HG03066 (cell line): ENCODE data around the gene ZNF208.
"Not testable (repeated sequence)": the region's sequence is repeated elsewhere in the genome, so short reads cannot be mapped to it uniquely, and the experiment has no call there.

Experiments
- ATAC-seq: cut with Tn5 transposase; IDR thresholded peaks from one replicate; pipeline ENCODE4 v1.9.1; 2021; ENCODE audit warnings: low read depth; ENCODE audit not compliant: unreplicated experiment

The ZNF208 gene

GRCh38 chr19:22010437-22011143, at the start of gene ZNF208:
Gene ZNF208 (minus strand): TSS chr19:22010943. CDS start chr19:22010794, 149 bp downstream.
- not testable (repeated sequence) for ATAC-seq

GRCh38 chr19:22052644-22053013, 41.9 kb upstream of the ZNF208 start:
- ATAC-seq, result no peak

DNA sequence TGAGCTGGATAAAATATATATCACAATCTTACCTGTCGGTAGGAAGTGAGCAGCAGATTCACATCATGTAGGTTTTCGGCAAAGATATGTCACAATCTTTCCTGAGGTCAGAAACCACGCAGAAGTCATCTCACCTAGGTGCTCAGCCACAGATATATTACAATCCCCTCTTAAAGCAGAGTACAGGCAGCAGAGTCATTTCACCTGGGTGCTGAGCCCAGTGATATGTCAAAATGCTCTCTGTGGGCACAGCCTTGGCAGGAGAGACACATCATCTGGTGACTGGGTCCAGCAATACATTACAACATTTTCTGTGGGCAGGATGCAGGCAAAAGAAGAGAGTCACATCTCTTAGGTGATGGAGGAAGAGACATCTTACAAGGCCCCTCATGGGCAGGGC, 30.4 kb upstream of the ZNF208 start:
- not testable (repeated sequence) for ATAC-seq

- ATAC-seq, result no peak
Measured at GRCh38 chr19:22030680-22031079, 19.9 kb upstream of the ZNF208 start.

DNA sequence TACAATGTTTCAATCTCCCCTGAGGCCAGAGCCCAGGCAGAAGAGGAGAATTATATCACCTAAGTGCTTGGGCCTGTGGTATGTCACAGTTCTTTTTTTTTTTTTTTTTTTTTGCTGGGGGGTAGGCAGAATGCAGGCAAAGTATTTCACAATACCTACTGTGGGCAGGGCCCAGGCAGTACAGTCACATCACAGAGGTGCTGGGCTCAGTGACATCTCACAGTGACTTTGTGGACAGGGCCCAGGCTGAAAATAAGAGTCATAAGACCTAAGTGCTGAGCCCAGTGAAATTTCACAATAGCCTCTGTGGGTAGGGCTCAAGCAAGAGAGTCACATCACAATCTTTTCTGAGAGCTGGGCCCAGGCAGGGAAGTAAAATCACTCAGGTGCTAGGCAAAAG, 15.9 kb upstream of the ZNF208 start:
- no peak for ATAC-seq

DNA sequence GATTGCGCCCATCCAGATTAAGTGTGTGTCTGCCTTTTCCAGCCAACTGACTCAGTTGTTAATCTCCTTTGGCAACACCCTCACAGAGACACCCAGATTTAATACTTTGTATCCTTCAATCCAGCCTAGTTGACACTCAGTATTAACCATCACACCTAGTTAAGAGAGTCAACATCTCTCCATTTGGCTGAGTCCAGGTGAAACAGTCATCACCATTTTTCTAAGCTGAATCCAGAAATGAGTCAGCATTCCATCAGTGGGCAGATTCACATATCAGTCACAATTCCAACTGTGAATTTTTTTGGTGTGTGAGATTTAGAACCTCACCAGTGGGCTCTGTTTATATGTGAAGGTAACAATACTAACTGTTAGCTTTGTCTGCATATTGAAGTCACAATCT, 14.8 kb upstream of the ZNF208 start:
- ATAC-seq, result not testable (repeated sequence)

- ATAC-seq, result no peak
Measured at GRCh38 chr19:21970466-21970865, 40.3 kb downstream of the ZNF208 start.

DNA sequence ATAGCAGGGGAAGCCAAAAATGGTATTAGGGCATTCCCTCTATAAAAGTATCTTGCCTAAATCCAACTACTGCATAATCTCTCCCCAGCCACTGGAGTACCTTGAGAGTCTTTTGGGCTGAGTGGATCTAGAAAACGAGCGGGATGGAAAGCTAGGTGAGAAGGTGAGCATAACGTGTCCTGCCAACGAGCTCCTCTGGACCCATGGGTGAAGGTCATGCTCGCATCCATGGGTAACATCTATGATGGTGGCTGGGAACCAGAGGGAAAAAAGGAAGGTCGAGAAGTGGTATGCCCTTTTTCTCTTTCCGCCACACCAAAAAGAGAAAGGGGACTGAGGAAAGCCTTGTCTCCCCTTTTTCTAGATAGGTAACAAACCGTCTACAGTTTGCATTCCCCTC, 63.0 kb downstream of the ZNF208 start:
- no peak for ATAC-seq

GRCh38 chr19:21940684-21941083, 70.1 kb downstream of the ZNF208 start:
- ATAC-seq, result no peak

DNA sequence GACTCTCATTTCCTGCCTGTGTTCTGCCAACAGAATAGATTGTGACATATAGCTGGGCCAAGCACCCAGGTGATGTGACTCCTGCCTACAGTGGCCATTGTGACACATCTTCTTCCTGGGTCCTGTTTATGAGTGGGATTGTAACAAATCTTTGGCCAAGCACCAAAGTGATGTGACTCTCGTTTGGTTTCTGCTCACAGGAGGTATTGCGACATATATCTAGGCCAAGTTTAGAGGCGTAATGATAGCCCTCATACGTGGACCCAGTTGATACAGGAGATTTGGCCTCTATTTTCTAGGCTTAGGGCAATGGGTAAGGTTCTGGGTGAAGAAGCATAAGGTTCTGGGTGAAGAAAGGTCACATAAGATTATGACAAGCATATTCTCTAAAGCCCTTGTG, 76.2 kb downstream of the ZNF208 start:
- ATAC-seq, result no peak

DNA sequence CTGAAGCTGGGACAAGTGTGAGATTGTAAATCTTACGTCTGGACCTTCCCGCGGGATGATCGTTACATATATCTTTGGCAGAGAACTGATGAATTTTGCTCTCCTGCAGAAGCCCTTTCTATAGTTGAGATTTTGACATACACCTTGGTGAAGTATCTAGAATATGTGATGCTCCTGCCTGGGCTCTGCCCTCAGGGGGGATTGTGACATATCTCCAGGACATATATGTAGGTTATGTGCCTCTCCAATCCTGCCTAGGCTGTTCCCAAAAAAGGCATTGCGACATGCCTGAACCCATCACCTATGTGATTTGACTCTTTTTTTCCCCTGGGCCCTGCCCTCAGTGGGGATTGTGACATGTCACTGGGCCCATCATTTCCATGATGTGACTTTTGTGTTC, 76.6 kb downstream of the ZNF208 start:
- ATAC-seq, result no peak

DNA sequence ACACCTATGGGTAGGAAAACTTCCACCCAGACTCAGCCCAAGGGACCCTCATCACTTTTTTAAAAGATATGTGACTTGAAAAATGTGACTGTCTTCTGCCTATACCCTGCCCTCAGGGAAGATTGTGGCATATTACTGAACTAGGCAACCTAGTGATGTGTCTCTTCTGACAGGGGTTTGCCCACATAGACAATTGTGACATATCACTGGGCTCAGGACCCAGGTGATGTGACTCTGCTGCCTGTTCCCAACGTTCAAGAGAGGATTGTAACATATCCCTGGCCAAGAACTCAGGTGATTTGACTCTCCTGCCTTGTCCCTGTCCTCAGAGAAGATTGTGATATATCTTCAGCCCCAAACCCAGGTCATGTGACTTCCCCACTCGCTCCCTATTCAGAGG, 88.5 kb downstream of the ZNF208 start:
- no peak for ATAC-seq

- no peak for ATAC-seq
Measured at GRCh38 chr19:21921691-21922180, 89.0 kb downstream of the ZNF208 start.

GRCh38 chr19:21915411-21915810, 95.3 kb downstream of the ZNF208 start:
- ATAC-seq, result no peak

DNA sequence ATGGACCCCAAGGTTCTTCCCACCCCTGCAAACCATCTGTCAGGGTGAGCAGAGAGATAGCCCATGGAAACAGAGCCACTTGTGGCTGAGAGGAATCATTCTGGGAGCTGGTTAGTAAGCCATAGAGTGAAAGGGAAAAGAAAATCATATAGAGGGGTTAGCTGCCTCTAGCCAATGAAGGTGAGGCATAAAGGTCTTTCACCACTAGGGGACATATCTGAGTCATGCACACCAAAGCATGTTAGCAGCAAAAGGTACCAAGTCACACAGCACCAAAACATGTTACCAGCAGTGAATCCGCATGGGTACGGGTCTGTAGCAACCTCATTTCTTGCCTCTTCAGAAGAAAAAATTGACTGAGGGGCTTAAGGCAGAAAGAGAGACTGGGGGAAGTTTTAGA, 98.1 kb downstream of the ZNF208 start:
- no peak for ATAC-seq

DNA sequence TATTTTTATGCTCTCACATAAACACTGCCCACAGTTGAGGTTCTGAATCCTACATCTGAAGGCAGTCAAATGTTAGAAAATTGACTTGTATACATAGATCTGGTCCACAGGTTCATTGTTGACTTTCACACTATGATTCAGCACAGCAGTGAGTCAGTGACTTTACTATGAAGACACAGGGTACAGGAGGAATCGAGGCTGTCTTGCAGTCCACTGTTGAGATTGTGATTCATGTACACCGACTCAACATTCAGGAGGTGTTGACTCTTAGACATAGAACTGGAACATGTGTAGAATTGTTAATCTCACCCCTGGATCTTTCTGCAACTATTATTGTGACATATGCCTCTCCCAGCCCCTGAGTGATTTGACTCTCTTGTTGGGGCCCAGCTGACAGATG, 100.4 kb downstream of the ZNF208 start:
- ATAC-seq, result no peak

DNA sequence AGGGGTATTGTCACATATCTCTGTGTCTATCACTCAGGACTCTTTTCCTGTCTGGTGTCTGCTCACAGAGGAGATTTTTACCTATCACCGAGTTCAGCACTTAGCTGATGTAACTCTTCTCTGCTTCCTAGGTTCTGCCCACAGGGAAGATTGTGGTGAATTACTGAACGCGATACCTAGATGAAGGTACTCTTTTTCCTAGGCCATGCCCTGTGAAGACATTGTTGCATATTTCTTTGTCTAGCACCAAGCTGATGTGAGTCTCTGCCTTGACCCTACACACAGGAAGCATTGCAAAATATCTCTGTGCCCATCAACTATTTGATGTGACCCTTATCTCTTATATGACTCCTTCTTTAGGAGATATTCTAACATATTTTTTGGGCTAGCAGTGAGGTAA, 102.7 kb downstream of the ZNF208 start:
- ATAC-seq, result no peak

- ATAC-seq, result no peak
Measured at GRCh38 chr19:21907516-21907915, 103.2 kb downstream of the ZNF208 start.

GRCh38 chr19:21902571-21902970, 108.2 kb downstream of the ZNF208 start:
- ATAC-seq, result no peak

DNA sequence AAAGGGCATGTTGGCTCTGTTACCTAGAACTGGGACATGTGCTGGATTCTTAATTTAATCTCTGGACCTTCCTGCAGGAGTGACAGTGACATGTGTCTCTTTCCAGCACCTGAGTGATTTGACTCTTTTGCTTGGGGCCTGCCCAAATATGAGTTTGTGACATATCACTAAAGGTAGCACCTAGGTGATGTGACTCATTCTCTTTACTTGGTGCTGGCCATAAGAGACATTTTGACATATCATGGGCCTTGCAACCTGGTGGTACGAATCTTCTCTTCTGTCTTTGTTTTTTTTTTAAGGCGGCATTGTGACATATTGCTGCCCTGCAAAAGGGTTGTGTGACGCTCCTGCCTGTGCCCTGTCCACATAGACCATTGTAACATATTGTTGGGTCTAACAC, 108.9 kb downstream of the ZNF208 start:
- ATAC-seq, result no peak

DNA sequence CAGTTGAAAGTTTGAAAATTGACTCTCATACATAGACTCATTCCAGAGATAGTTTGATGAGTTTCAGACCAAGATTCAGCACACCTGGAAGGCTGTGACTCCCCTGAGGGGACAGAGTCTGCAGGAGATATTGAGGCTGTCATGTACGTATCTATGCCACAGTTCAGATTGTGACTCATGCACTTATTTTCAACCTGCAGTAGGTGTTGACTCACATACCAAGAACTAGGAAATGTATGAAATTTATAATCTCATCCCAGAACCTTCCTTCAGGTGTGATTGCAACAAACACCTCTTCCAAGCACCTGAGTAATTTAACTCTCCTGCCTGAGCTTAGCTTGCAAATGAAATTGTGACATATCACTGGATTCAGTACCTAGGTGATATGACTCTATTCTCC, 110.3 kb downstream of the ZNF208 start:
- no peak for ATAC-seq

DNA sequence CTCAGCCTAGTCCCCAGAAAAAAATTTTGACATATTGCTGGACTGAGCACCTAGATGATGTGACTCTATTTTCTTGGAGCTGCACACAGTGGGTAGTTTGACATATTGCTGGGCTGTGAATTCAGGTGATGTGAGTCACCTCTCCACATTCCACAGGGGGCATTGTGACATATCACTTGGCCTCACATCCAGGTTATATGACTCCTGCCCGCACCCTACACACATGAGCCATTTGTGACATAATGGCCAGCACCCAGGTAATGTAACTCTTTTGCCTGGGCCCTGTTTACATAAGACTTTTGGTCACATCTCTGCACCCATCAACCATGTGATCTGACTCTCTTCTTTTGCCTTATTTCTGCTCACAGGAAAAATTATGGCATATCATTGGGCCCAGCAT, 119.7 kb downstream of the ZNF208 start:
- no peak for ATAC-seq

DNA sequence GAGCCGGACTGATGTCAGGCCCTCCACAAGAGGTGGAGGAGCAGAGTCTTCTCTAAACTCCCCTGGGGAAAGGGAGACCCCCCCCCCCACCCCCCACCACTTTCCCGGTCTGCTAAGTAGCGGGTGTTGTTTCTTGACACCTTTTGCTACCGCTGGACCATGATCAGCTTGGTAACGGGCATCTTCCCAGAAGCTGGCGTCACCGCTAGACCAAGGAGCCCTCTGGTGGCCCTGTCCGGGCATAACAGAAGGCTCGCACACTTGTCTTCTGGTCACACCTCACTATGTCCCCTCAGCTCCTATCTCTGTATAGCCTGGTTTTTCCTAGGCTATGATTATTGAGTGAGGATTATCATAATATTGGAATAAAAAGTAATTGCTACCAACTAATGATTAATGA, 120.7 kb downstream of the ZNF208 start:
- not testable (repeated sequence) for ATAC-seq
